GM18508 (cell line): Measurements from ENCODE around the gene PEAK1.

Experiments
- ATAC-seq: cut with Tn5 transposase; IDR thresholded peaks from one replicate; pipeline ENCODE4 v1.9.1; 2021; ENCODE audit warnings: moderate number of reproducible peaks; ENCODE audit not compliant: insufficient read depth, unreplicated experiment

PEAK1 gene

GRCh38 chr15:77419836-77420609 is at the start of gene PEAK1:
Gene PEAK1, minus strand, starts transcription at chr15:77420104. Its CDS starts 238,178 bp downstream, at chr15:77181926.
- peak; percentile 56 for ATAC-seq

GRCh38 chr15:77468896-77469295 is 49.0 kb upstream of the PEAK1 start:
- no peak for ATAC-seq

- ATAC-seq = no peak
Measured at GRCh38 chr15:77466521-77466920, 46.6 kb upstream of the PEAK1 start.

GRCh38 chr15:77464129-77464865 is 44.4 kb upstream of the PEAK1 start:
- no peak for ATAC-seq

- ATAC-seq = no peak
Measured at GRCh38 chr15:77461486-77461885, 41.6 kb upstream of the PEAK1 start.

- ATAC-seq = no peak
Measured at GRCh38 chr15:77459031-77459430, 39.1 kb upstream of the PEAK1 start.

- ATAC-seq = no peak
Measured at GRCh38 chr15:77457905-77458265, 38.0 kb upstream of the PEAK1 start.

- no peak for ATAC-seq
Measured at GRCh38 chr15:77457191-77457904, 37.4 kb upstream of the PEAK1 start.

- ATAC-seq = no peak
Measured at GRCh38 chr15:77456746-77457145, 36.8 kb upstream of the PEAK1 start.

- ATAC-seq = no peak
Measured at GRCh38 chr15:77455696-77456321, 35.9 kb upstream of the PEAK1 start.

GRCh38 chr15:77454951-77455350 is 35.0 kb upstream of the PEAK1 start:
- ATAC-seq = no peak

GRCh38 chr15:77454265-77454664 is 34.4 kb upstream of the PEAK1 start:
- no peak for ATAC-seq

GRCh38 chr15:77446840-77447390 is 27.0 kb upstream of the PEAK1 start:
- ATAC-seq = no peak

- ATAC-seq = peak; percentile 50
Measured at GRCh38 chr15:77440378-77440999, 20.6 kb upstream of the PEAK1 start.

GRCh38 chr15:77437264-77437663 is 17.4 kb upstream of the PEAK1 start:
- ATAC-seq = no peak

- ATAC-seq = no peak
Measured at GRCh38 chr15:77436822-77437221, 16.9 kb upstream of the PEAK1 start.

- ATAC-seq = no peak
Measured at GRCh38 chr15:77430652-77431051, 10.7 kb upstream of the PEAK1 start.

- no peak for ATAC-seq
Measured at GRCh38 chr15:77430213-77430612, 10.3 kb upstream of the PEAK1 start.

- no peak for ATAC-seq
Measured at GRCh38 chr15:77426871-77427270, 7.0 kb upstream of the PEAK1 start.

- no peak for ATAC-seq
Measured at GRCh38 chr15:77426377-77426776, 6.5 kb upstream of the PEAK1 start.
